ENCODE data around the gene HMHB1. TPM values are rescaled to one million over a fixed set of nuclear protein-coding genes. Genes with fewer than 3 reads are reported as not detected.

HMHB1 gene
- not detected for polyA plus RNA-seq (2013, experiment 1 of 2)
- not detected for polyA plus RNA-seq (2013, experiment 2 of 2)

- Histone ChIP-seq H3K36me3 (ENCODE audit: control insufficient read depth, insufficient read depth, low read length) (no peaks in the 10 kb centered on the region), H3K27ac (ENCODE audit: low read depth, low read length, severe bottlenecking) (no peak within 1 kb of the TSS), H3K9me3 (ENCODE audit: control insufficient read depth, low read length) (no peaks in the 10 kb centered on the region), H3K4me3 (ENCODE audit: extremely low read depth, insufficient read depth, low read length, poor library complexity, severe bottlenecking) (no peak within 1 kb of the TSS), H3K4me1 (ENCODE audit: control insufficient read depth, insufficient read depth, low read length, poor library complexity, severe bottlenecking) (no peaks in the 10 kb centered on the region)
- WGBS, 2 experiments (ENCODE audit: insufficient coverage in 2 of 2), result 91 to 96% methylated on average over 12 to 14 of the region's 16 CpGs
Measured at GRCh38 chr5:143812085-143812705, at the start of gene HMHB1. TSS of gene HMHB1 (plus strand) at chr5:143812161.

- Histone ChIP-seq H3K9me3 (ENCODE audit: control insufficient read depth, low read length) (no peaks in the 10 kb centered on the region), H3K4me1 (ENCODE audit: control insufficient read depth, insufficient read depth, low read length, poor library complexity, severe bottlenecking) (peaks cover 6% of the 10 kb centered on the region), H3K4me3 (ENCODE audit: extremely low read depth, insufficient read depth, low read length, poor library complexity, severe bottlenecking) (no peak overlapping the region), H3K36me3 (ENCODE audit: control insufficient read depth, insufficient read depth, low read length) (no peaks in the 10 kb centered on the region), H3K27ac (ENCODE audit: low read depth, low read length, severe bottlenecking) (no peak overlapping the region)
- WGBS, 2 experiments (ENCODE audit: insufficient coverage in 2 of 2), result 83 to 100% methylated on average over 4 to 5 of the region's 5 CpGs
Measured at GRCh38 chr5:143762636-143763220, 49.2 kb upstream of the HMHB1 start.

- Histone ChIP-seq H3K27ac (ENCODE audit: low read depth, low read length, severe bottlenecking) (no peak overlapping the region), H3K4me1 (ENCODE audit: control insufficient read depth, insufficient read depth, low read length, poor library complexity, severe bottlenecking) (peaks cover 17% of the 10 kb centered on the region), H3K4me3 (ENCODE audit: extremely low read depth, insufficient read depth, low read length, poor library complexity, severe bottlenecking) (no peak overlapping the region), H3K9me3 (ENCODE audit: control insufficient read depth, low read length) (peaks cover 5% of the 10 kb centered on the region), H3K36me3 (ENCODE audit: control insufficient read depth, insufficient read depth, low read length) (no peaks in the 10 kb centered on the region)
- 94% methylated on average over 2 of the region's 3 CpGs; no CpG with 5 or more reads in 1 of the 2 experiments for WGBS, 2 experiments (ENCODE audit: insufficient coverage in 2 of 2)
Measured at GRCh38 chr5:143767162-143767561, 44.8 kb upstream of the HMHB1 start.

GRCh38 chr5:143769026-143769786, 42.8 kb upstream of the HMHB1 start:
- 71 to 100% methylated on average over 1 of the region's 5 CpGs for WGBS, 2 experiments (ENCODE audit: insufficient coverage in 2 of 2)
- Histone ChIP-seq H3K4me3 (ENCODE audit: extremely low read depth, insufficient read depth, low read length, poor library complexity, severe bottlenecking) (no peak overlapping the region), H3K36me3 (ENCODE audit: control insufficient read depth, insufficient read depth, low read length) (no peaks in the 10 kb centered on the region), H3K27ac (ENCODE audit: low read depth, low read length, severe bottlenecking) (no peak overlapping the region), H3K9me3 (ENCODE audit: control insufficient read depth, low read length) (peaks cover 5% of the 10 kb centered on the region), H3K4me1 (ENCODE audit: control insufficient read depth, insufficient read depth, low read length, poor library complexity, severe bottlenecking) (peaks cover 17% of the 10 kb centered on the region)

- H3K36me3 ChIP-seq (ENCODE audit: control insufficient read depth, insufficient read depth, low read length), result no peaks in the 10 kb centered on the region
- peaks cover 17% of the 10 kb centered on the region for H3K4me1 ChIP-seq (ENCODE audit: control insufficient read depth, insufficient read depth, low read length, poor library complexity, severe bottlenecking)
- no peak overlapping the region for H3K4me3 ChIP-seq (ENCODE audit: extremely low read depth, insufficient read depth, low read length, poor library complexity, severe bottlenecking)
- H3K9me3 ChIP-seq (ENCODE audit: control insufficient read depth, low read length), result peaks cover 5% of the 10 kb centered on the region
- no peak overlapping the region for H3K27ac ChIP-seq (ENCODE audit: low read depth, low read length, severe bottlenecking)
- no CpG with 5 or more reads among the region's 3 CpGs for WGBS, 2 experiments (ENCODE audit: insufficient coverage in 2 of 2)
Measured at GRCh38 chr5:143770450-143770849, 41.5 kb upstream of the HMHB1 start.

- H3K4me3 ChIP-seq (ENCODE audit: extremely low read depth, insufficient read depth, low read length, poor library complexity, severe bottlenecking), result no peak overlapping the region
- no peaks in the 10 kb centered on the region for H3K36me3 ChIP-seq (ENCODE audit: control insufficient read depth, insufficient read depth, low read length)
- H3K27ac ChIP-seq (ENCODE audit: low read depth, low read length, severe bottlenecking), result no peak overlapping the region
- H3K4me1 ChIP-seq (ENCODE audit: control insufficient read depth, insufficient read depth, low read length, poor library complexity, severe bottlenecking), result peaks cover 17% of the 10 kb centered on the region
- H3K9me3 ChIP-seq (ENCODE audit: control insufficient read depth, low read length), result peaks cover 5% of the 10 kb centered on the region
- 88 to 92% methylated on average over 3 to 4 of the region's 4 CpGs for WGBS, 2 experiments (ENCODE audit: insufficient coverage in 2 of 2)
Measured at GRCh38 chr5:143771189-143771588, 40.8 kb upstream of the HMHB1 start.

- peaks cover 17% of the 10 kb centered on the region for H3K4me1 ChIP-seq (ENCODE audit: control insufficient read depth, insufficient read depth, low read length, poor library complexity, severe bottlenecking)
- H3K36me3 ChIP-seq (ENCODE audit: control insufficient read depth, insufficient read depth, low read length), result no peaks in the 10 kb centered on the region
- H3K27ac ChIP-seq (ENCODE audit: low read depth, low read length, severe bottlenecking), result no peak overlapping the region
- no CpG with 5 or more reads among the region's 2 CpGs for WGBS, 2 experiments (ENCODE audit: insufficient coverage in 2 of 2)
- H3K9me3 ChIP-seq (ENCODE audit: control insufficient read depth, low read length), result peaks cover 5% of the 10 kb centered on the region
- H3K4me3 ChIP-seq (ENCODE audit: extremely low read depth, insufficient read depth, low read length, poor library complexity, severe bottlenecking), result no peak overlapping the region
Measured at GRCh38 chr5:143771602-143772001, 40.4 kb upstream of the HMHB1 start.

- H3K27ac ChIP-seq (ENCODE audit: low read depth, low read length, severe bottlenecking), result no peak overlapping the region
- no peak overlapping the region for H3K4me3 ChIP-seq (ENCODE audit: extremely low read depth, insufficient read depth, low read length, poor library complexity, severe bottlenecking)
- H3K4me1 ChIP-seq (ENCODE audit: control insufficient read depth, insufficient read depth, low read length, poor library complexity, severe bottlenecking), result peaks cover 17% of the 10 kb centered on the region
- WGBS, 2 experiments (ENCODE audit: insufficient coverage in 2 of 2), result no CpG with 5 or more reads among the region's 1 CpG
- peaks cover 5% of the 10 kb centered on the region for H3K9me3 ChIP-seq (ENCODE audit: control insufficient read depth, low read length)
- no peaks in the 10 kb centered on the region for H3K36me3 ChIP-seq (ENCODE audit: control insufficient read depth, insufficient read depth, low read length)
Measured at GRCh38 chr5:143772621-143773020, 39.3 kb upstream of the HMHB1 start.

GRCh38 chr5:143775258-143775657, 36.7 kb upstream of the HMHB1 start:
- H3K4me3 ChIP-seq (ENCODE audit: extremely low read depth, insufficient read depth, low read length, poor library complexity, severe bottlenecking), result no peak overlapping the region
- H3K36me3 ChIP-seq (ENCODE audit: control insufficient read depth, insufficient read depth, low read length), result no peaks in the 10 kb centered on the region
- H3K27ac ChIP-seq (ENCODE audit: low read depth, low read length, severe bottlenecking), result no peak overlapping the region
- peaks cover 14% of the 10 kb centered on the region for H3K4me1 ChIP-seq (ENCODE audit: control insufficient read depth, insufficient read depth, low read length, poor library complexity, severe bottlenecking)
- no peaks in the 10 kb centered on the region for H3K9me3 ChIP-seq (ENCODE audit: control insufficient read depth, low read length)
- WGBS, 2 experiments (ENCODE audit: insufficient coverage in 2 of 2), result 71 to 100% methylated on average over 1 of the region's 2 CpGs

- peaks cover 4% of the 10 kb centered on the region for H3K4me1 ChIP-seq (ENCODE audit: control insufficient read depth, insufficient read depth, low read length, poor library complexity, severe bottlenecking)
- H3K27ac ChIP-seq (ENCODE audit: low read depth, low read length, severe bottlenecking), result no peak overlapping the region
- no peaks in the 10 kb centered on the region for H3K36me3 ChIP-seq (ENCODE audit: control insufficient read depth, insufficient read depth, low read length)
- H3K4me3 ChIP-seq (ENCODE audit: extremely low read depth, insufficient read depth, low read length, poor library complexity, severe bottlenecking), result no peak overlapping the region
- WGBS, 2 experiments (ENCODE audit: insufficient coverage in 2 of 2), result 60% methylated on average over 2 of the region's 4 CpGs; no CpG with 5 or more reads in 1 of the 2 experiments
- H3K9me3 ChIP-seq (ENCODE audit: control insufficient read depth, low read length), result no peaks in the 10 kb centered on the region
Measured at GRCh38 chr5:143776951-143777350, 35.0 kb upstream of the HMHB1 start.

All from mesodermal cell (in vitro differentiated cells).